ENCODE results near the gene TMEM88. TPM values are rescaled to one million over a fixed set of nuclear protein-coding genes. Genes with fewer than 3 reads are reported as not detected.

The TMEM88 gene
- total and polyA plus RNA-seq, 11 donors: 16.7 to 130 (median 27.8) TPM

GRCh38 chr17:7882068-7882467 lies 27.2 kb downstream of the TMEM88 start:
- no peak for ATAC-seq
- TF ChIP-seq CTCF (IDR thresholded peaks at IDR 0.05) (no peak), POLR2A (IDR thresholded peaks at IDR 0.05) (no peak)
- Histone ChIP-seq H3K27ac (no peak overlapping the region), H3K9me3 (no peaks in the 10 kb centered on the region), H3K4me1 (peaks cover 0 to 61% (median 16%) of the 10 kb centered on the region in 12 donors), H3K36me3 (peaks cover 0 to 43% (median 5%) of the 10 kb centered on the region in 9 donors), H3K4me3 (no peak overlapping the region), H3K27me3 (no peaks in the 10 kb centered on the region)
- intact Hi-C loops (cut with DNase I): no loop called here
- DNase-seq: no peak
- WGBS, 4 donors: 69 to 81% (median 79%) methylated on average over 7 of the region's 7 CpGs

DNA sequence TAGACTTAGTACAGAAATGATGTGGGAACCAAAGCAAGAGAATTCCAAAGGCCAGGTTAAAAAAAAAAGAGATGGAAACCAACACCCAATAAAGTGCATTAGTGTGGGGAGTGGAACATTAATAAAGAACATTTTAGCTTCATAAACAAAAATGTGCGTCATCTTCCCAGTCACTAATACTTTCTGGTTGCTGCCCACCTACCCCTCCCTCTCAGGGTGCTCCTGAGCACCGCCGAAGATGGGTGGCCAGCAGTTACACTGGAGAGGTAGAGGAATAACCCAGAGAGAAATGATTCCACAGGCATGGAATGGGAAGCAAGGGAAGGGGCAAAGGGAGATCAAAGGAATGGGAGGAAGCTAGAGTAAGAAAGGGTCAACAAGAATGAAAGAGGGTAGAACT lies 27.8 kb downstream of the TMEM88 start:
- Histone ChIP-seq H3K36me3 (peaks cover 0 to 40% (median 5%) of the 10 kb centered on the region in 9 donors), H3K9me3 (no peaks in the 10 kb centered on the region), H3K4me1 (peaks cover 0 to 65% (median 20%) of the 10 kb centered on the region in 12 donors), H3K27ac (peak overlapping the region in 1 of 12 donors; percentile 82), H3K4me3 (no peak overlapping the region), H3K27me3 (no peaks in the 10 kb centered on the region)
- DNase-seq: no peak
- intact Hi-C loops (cut with DNase I): no loop called here
- no peak for ATAC-seq
- 87 to 92% (median 90%) methylated on average over 3 of the region's 3 CpGs for WGBS, 4 donors
- no peak for TF ChIP-seq POLR2A (IDR thresholded peaks at IDR 0.05)
- TF ChIP-seq CTCF (IDR thresholded peaks at IDR 0.05): no peak

GRCh38 chr17:7883781-7884386 lies 29.0 kb downstream of the TMEM88 start:
- Histone ChIP-seq H3K4me1 (peaks cover 10 to 78% (median 31%) of the 10 kb centered on the region in 12 donors), H3K9me3 (no peaks in the 10 kb centered on the region), H3K4me3 (peak overlapping the region in 9 of 12 donors; percentile 23 to 86 (median 78)), H3K27me3 (no peaks in the 10 kb centered on the region), H3K27ac (peak overlapping the region in 6 of 12 donors; percentile 6 to 98 (median 39)), H3K36me3 (peaks cover 0 to 31% (median 5%) of the 10 kb centered on the region in 9 donors)
- 29 to 56% (median 39%) methylated on average over 3 of the region's 3 CpGs for WGBS, 4 donors
- TF ChIP-seq POLR2A (IDR thresholded peaks at IDR 0.05): no peak
- no peak for TF ChIP-seq CTCF (IDR thresholded peaks at IDR 0.05)
- intact Hi-C loops (cut with DNase I): no loop called here
- ATAC-seq (no peak), DNase-seq (no peak)

DNA sequence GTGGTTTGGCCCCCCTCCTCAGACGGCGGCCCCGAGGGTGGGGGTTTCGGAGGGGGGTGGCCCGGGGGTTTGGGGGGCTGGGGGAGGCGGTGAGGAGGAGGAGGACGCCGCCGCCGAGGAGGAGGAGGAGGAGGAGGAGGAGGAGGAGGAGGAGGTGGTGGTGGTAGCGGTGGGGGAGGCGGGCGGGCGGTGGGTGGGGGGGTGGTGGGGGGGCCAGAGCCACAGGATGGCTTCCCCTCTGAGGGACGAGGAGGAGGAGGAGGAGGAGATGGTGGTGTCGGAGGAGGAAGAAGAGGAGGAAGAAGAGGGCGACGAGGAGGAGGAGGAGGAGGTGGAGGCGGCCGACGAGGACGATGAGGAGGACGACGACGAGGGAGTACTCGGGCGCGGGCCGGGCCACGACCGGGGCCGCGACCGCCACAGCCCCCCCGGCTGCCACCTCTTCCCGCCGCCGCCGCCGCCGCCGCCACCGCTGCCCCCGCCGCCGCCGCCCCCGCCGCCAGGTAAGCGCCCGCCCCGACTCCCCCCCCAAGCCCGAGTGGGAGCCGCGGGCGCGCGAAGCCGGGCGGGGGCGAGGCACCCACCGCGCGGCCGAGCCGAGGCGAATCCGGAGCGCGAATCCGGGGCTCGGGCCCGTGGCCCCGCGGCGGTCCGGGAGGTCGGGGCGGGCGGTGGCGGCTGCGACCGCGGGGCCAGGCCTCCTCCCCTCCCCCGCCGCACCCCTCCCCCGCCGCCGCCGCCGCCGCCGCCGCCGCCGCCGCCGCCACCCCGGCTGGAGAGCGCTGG lies 29.9 kb downstream of the TMEM88 start:
- ATAC-seq: no peak
- peak overlapping the region; percentile 57 to 98 (median 91) for H3K27ac ChIP-seq
- no peaks in the 10 kb centered on the region for H3K9me3 ChIP-seq
- intact Hi-C loops (cut with DNase I): loop anchor here in 1 of 10 donors (5.0 kb wide), 1 partner anchor 48 kb away; the partner anchor contains the start of genes CNTROB and TRAPPC1
- peak overlapping the region; percentile 57 to 86 (median 76) for H3K4me3 ChIP-seq
- peaks cover 0 to 25% (median 5%) of the 10 kb centered on the region in 9 donors for H3K36me3 ChIP-seq
- DNase-seq: peak in 3 of 5 donors; percentile 16 to 67 (median 26)
- peaks cover 16 to 83% (median 40%) of the 10 kb centered on the region in 12 donors for H3K4me1 ChIP-seq
- TF ChIP-seq POLR2A (IDR thresholded peaks at IDR 0.05) (no peak), CTCF (IDR thresholded peaks at IDR 0.05) (no peak)
- 1 to 3% (median 1%) methylated on average over 52 to 86 of the region's 100 CpGs for WGBS, 4 donors
- no peaks in the 10 kb centered on the region for H3K27me3 ChIP-seq

All from heart left ventricle (tissue), 16 donors.